NCI-H1092 treated with DMSO at 0.1 percent for 48 hours (cell line): ENCODE data around the gene IFNK.
"Not testable (repeated sequence)": the region's sequence is repeated elsewhere in the genome, so short reads cannot be mapped to it uniquely, and the experiment has no call there.

Source experiments
- DNase-seq: peaks from one replicate; lab custom pipeline; 2025; lab: John Stamatoyannopoulos, UW

The IFNK gene, protein sequence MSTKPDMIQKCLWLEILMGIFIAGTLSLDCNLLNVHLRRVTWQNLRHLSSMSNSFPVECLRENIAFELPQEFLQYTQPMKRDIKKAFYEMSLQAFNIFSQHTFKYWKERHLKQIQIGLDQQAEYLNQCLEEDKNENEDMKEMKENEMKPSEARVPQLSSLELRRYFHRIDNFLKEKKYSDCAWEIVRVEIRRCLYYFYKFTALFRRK

DNA sequence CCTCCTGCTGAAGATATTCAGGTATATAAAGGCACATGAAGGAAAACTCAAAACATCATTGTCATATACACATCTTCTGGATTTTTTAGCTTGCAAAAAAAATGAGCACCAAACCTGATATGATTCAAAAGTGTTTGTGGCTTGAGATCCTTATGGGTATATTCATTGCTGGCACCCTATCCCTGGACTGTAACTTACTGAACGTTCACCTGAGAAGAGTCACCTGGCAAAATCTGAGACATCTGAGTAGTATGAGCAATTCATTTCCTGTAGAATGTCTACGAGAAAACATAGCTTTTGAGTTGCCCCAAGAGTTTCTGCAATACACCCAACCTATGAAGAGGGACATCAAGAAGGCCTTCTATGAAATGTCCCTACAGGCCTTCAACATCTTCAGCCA lies at the start of gene IFNK:
IFNK (plus strand) TSS at position 55 of the 400 bp plus-strand sequence; CDS start at position 102, 47 bp downstream.
- DNase-seq = no peak

DNA sequence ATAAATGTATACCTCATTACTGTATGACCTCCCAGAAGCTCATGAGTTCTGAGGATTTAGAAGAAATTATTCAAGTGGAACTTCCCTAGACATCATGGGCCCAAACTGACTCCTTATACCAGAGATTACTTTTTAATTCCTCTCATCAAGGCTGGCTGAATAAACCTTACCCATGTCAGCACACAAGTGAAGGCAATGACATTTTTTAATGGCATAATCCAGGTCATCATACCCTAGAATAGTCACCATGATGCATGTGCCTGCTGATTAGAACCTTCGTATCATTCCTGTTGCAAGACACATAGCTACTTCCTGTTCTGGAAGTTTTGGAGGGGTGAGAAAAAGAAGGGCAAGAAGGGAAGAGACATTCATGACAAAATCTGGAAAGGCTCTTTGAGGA lies 49.8 kb upstream of the IFNK start:
- no peak for DNase-seq

DNA sequence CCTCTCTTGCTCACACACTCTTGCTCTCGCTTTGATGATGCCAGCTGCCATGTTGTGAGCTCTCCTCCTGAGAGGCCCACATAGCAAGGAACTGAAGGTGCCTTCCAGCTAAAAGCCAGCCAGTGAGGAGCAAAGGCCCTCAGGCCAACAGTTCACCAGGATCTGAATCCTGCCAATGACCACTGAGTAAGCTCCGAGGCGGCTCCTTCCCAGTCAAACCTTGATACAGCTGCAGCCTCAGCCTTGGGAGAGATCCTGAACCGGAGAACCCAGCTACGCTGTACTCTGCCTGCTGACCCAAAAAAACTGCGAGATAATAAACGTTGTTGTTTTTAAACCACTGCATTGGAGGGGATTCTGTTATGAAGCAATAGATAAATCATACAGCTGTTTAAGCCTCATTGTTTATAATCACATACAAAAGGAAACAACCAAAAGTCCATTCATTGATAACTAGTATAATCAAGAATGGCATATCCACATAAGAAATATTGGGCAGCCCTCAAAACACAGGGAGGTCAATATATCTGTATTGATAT lies 49.0 kb upstream of the IFNK start:
- no peak for DNase-seq

DNA sequence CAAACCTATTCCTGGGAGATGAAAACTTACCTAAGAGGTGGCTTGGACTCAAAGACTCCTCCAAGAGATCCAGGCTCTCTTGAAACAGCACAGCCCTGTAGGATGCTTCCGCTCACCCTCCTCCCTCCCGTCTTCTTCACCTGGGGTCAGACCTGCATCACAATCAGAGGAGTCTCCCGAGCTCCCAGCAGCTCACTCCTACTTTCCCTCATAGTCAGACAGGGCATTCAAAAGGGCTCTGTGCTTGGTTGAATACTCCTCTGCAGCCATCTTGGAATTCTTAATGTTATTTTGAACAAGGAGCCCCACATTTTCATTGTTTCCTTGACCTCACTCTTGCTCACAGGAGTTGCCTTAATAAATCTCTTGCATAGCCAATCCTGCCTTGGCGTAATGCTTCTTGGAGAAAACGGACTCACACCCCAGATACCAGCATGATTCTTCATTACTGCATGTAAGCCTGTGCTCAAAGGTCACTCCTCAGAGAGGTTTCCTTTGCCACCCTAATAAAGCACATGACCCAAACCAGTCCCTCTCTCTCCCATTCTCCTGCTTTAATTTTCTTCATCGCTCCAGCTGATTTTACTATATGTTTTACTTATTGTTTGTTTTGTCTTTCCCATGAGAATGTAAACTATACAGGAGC lies 47.1 kb upstream of the IFNK start:
- DNase-seq = no peak

DNA sequence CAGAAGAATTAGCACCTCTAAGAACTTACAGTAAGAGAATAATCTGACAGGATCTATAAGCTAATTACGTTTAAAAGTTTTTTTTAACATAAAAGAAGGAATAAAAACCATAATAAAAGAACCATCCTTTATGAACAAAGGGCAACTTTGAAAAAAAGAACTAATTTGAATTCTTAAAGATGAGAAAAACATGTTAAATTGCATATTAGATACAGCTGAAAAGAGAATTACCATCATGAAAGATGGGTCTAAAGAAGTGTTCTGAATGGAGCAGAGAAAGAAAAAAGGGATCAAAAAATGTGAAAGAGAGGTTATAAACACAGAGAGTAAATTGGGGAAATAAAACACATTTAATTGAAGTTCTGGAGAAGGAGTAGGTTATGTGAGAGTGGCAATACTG lies 45.8 kb upstream of the IFNK start:
- DNase-seq = no peak

DNA sequence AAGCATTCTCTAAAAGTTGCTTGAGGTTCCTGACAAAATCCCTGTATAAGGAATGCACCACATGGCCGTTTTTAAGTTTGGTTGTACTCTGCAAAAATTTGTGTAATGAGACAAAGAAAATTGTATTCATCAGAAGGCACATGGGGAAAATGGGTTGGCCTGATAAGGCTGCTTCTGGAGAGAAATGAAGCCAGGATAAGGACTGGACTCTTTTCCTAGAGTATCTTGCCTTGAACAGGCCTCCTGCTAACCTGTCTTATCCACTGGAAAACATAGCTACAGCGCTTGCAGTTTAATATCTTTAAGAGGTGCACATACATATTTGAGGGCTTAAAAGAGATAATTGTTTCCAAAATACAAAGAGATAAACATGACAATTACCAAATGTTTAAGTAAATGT lies 41.4 kb upstream of the IFNK start:
- DNase-seq = no peak

DNA sequence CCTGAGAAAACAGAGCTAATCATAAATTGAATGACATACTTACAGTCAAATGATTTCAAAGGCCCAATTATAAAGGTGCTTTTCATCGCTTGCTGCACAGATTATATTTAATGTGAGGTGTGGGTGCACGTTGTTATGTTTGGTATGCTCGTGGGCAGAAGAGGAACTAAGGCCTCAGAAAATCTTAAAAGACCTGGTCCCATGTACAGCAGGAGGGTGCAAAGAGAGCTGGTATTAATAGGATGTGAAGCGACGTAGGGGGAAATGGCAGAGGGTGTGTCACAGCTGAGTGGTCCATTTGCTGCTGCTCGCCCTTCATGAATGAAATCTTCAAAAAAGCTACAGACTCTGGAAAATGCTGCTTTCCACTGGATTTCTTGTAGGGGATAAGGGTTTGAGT lies 40.5 kb upstream of the IFNK start:
- DNase-seq = no peak

DNA sequence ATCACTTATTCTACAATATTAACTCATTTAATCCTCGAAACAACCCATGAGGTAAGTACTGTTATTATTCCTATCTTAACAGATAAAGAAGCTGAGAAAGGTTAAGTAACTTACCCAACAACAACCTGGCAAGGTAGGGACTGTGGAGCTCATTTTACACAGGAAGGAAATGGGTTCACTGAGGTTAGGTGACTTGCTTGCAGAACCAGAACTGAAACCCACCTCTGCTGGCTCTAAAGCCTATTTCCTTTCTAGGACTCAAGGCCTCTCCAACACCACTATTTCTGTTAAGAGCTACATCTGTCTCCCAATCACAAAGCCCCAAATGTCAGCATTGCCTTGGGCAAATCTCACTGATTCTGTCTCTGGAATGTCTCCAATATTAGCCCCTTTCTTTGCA lies 38.9 kb upstream of the IFNK start:
- no peak for DNase-seq

DNA sequence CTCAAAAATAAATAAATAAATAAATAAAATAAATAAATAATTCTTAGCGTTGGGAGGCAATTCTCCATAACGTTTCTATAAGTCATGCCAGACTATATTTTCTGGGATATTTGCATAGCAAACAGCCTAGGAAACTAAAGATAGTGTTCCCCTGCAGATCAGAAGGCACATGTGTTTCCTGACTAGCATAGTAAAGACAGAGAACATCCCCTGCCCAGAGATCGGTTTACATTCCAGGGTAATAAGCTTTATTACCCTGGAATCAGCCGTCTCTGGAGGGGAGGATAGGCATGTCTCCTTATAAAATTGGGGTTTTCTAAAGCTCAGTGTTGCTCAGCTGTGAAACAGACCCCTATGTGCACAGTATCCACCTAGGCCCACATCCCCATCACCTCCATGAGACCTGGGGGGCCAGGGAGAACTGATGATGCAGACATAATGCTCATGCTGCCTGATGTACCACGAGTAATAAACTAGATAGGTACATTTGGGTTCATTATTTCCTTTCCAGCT lies 36.9 kb upstream of the IFNK start:
- no peak for DNase-seq

DNA sequence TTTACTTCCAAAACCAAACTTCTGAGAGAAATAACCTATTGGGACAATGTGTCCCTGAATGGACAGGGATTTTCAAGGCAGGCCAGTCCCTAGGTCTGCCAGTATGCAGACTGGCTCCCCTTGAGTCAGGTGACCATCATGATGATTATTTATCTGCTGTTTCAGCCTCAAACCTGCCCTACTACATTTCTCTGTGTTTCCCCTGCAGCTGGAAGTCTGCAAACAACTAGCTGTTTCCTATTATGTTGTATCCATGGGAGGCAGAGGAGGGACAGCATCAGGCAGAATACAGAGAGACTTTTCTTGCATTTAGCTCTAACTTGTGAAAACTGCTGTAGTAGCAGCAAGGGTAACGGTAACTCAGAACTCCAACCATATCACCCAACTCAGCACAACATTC lies 36.2 kb upstream of the IFNK start:
- no peak for DNase-seq

DNA sequence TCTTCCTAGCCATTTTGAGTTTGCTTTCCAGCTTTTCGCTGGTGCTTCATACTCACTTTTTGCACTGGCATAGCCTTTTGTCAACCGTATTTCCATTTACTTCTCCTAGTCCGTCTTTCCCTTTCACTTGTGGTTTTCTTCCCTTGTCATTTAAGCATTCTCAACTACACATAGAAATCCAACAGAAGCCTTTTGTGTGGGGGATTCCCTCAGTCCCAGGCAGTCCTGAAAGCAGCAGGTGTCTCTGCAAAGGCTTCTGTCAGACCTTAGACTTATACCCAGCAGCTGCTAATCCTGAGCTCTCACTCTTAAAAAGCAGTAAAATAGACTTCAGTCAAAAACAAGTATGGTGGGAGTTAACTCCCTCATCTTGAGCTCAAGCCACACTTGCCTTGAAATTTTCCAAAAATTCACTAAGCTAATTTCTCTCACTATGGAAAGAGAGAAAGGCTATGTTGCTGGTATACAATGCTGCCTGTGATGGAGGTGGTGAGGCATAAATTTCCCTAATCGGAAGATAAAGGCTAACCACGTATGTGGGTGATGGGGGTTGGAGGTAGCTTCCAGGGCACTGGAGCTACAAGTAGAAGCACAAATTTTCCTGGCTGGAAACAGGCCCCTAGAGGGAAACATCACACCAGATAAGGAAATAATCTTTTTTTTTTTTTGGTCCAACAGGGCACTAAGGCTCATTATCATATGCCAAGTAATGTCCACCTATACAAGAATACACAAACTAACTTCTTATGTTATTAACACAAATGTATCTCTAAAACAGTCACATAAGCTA lies 34.8 kb upstream of the IFNK start:
- no peak for DNase-seq

DNA sequence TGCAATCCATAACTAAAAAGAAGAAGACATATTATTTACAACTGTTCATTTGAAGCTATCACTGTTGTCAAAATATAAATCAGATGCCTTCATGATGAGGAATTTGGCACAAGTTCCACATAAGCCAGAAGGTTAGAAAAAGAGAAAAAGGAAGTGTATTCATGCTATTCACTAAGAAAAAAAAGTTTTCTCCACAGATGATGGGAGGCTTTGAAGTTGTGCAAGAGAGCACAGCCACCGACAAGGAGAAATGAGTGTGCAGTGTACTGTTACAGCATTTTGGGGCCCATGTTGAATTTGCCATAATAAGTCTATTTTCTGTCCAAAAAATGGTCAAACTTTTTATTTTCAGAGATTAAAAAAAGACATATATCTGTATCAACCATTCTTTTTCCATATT lies 32.9 kb upstream of the IFNK start:
- no peak for DNase-seq

DNA sequence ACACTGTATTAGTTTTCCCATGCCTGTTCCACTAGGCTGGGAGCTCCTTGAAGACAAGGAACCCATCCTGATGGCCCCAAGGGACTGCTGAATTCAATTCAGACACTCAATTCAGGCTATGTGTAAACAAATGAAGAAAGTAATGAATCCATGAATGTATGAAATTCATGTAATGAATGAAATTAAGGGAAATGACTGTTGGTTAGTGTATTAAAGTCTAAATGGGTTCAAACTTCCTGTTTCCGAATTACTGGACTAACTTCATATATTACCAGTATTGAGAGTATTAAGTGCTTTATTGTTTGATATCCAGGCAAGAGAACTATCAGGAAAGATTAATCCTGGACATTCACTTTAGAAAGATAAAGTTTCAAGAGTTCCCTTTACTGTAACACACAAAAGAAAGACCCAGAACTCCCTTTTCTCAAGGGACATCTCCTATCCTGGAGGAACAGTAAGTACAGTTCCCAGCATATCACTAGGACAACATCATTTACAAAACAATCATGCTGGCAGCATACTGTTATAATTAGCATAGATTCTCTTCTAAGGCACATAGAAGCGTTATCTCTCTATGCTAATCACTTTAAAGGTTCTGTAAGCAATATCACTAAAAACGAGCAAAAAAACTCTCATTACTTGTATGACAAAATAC lies 28.5 kb upstream of the IFNK start:
- no peak for DNase-seq

DNA sequence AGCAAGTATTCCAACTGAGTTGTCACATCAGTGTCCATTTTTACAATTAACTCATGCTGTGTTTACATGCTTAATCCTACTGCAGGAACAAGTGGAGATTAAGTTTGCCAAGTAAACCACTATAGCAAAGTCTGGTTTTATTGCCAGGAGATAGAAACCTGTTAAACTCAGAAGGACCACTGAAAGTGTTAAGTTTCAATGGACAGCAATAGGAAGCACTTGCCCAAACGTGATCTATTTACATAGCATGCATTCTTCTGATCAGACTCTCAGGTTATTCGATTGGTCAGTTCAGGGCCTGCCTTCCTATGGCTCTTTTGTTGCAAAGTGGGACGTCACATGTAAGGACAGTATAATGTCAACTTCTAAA lies 28.0 kb upstream of the IFNK start:
- no peak for DNase-seq

DNA sequence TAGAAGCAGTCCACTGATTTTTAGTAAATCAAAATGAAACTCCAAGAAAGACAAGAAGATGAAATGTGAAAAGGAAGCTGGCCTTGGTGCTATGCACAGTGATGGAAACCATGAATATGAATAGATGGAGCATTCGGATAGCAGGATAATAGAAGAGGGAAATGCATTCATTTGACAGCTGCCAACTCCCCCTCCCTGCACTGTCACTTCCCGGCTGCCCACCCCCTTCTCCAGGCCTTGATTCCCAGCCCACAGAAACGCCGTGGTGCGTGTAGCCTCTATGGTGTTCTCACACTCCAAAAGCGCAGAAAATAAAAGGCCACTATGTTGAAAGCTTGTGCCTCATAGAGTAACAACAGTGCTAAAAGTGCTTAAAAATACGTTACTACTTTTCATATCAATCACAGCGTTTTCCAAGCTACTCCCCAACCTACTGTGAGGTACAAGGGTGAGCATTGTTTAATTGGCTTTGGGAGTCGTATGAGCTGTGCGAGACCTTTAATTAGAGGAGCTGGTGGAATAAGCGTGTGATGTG lies 26.1 kb upstream of the IFNK start:
- DNase-seq = no peak

DNA sequence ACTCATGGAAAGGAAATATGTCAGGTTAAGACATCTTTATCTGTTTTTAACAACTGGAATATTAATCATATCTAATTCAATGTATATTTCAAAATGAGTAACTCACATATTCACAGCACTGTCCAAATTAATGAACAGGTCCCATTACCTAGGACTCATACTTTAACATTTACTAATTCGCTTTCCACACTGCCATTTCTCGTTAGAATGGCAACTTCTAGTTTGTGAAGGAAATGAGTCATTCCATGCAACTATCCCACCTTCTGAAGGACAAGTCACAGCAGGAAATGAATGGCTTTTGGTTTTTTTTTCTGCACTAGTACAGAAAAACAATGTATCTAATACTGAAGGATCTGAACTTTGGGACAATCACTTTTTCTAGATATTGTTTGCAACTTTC lies 24.6 kb upstream of the IFNK start:
- DNase-seq = no peak

DNA sequence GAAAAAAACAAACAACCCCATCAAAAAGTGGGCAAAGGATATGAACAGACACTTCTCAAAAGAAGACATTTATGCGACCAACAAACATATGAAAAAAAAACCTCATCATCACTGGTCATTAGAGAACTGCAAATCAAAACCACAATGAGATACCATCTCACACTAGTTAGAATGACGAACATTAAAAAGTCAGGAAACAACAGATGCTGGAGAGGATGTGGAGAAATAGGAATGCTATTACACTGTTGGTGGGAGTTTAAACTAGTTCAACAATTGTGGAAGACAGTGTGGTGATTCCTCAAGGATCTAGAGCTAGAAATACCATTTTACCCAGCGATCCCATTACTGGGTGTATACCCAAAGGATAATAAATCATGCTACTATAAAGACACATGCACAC lies 23.2 kb upstream of the IFNK start:
- DNase-seq = not testable (repeated sequence)

DNA sequence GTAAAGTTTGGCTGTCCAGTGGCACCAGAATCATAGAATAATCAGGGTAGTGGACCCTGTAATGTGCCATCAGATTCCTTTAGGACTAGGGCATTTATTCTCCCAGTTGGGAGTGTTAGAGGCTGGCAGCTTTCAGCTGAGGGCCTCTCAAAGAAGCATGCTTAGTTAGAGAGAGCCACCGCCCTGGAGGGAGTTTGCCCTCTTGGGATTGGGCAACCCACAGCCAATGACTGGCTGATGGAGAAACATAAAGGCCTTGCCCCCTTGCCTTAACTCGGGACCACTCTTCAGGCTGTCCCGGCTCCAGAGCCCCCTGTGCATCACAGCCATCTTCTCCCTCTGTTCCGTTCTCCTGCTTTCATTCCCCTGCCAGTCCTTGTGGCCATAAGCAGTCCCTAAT lies 20.5 kb upstream of the IFNK start:
- no peak for DNase-seq

DNA sequence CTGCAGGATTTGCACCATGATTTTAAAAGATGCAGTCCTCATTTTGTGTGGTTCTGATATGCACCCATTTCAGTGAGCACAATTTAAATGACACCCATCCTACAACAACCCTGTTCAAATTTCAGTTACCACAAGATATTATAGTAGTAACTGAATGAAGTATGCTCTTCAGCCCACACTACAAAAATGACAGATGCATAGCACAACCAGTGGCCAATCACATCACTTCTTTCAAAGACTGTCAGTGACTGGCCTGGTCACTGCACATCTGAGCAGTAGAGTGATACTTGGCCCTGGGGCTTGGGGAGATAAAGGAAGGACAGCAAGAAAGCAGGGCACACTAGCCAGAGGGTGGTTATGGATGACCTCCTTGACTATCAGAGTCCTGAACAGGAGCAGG lies 19.8 kb upstream of the IFNK start:
- DNase-seq = no peak

DNA sequence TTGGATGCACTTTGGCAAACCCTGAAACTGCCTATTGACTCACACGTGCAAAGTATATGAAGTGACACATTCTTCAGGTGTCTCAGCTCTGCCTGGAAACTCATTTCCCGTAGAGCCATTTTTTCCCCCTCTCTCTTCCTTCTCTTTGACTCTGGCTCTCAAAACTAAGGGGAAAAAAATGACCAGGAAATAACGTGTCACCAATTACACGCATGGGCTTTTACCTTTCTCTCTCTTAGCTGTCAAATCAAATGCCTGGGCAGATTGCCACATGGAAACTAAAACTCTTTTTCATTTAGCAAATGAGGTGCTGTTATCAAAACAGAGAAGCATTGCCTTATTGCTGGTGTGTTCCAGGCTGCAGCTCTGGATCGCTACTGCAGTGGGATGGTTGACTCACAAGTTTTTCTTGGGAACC lies 18.3 kb upstream of the IFNK start:
- no peak for DNase-seq

DNA sequence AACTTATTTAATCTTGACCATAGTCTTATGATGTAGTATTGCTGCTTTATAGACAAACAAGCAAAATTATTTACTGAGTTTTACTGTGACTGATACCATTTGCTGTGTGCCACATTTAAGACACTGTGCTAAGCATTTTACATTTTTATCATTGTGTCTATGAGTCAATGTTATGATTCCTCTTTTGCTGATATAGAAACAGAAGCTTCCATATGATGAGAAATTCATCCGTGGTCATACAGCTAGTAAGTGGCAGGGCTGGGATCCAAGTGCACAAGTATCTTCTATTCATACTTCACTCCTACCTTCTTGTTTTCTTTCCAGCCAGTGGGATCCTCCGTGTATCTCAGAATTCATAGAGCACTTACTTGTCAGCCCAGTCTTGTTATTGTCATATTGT lies 17.1 kb upstream of the IFNK start:
- no peak for DNase-seq

DNA sequence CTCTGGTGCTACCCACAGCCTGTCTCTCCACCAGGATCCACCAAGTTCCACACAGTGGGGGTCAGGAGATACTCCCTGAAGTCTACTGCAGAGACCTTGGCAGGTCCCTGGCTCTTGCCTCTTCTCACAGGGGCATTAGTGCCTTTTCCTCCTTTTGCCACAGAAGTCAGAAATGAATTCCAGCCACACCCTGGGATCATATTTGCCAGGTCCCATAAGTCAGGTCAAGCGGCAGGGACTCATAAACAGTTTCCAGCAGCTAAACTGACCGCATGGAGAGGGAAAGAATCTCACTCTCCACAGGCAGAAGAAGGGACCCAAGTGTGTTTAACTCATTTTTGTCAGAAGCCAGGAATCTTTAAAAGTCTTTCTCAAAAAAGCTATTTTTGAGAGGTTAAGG lies 13.3 kb upstream of the IFNK start:
- no peak for DNase-seq
